Measurements from ENCODE around the gene CDC45. TPM values are rescaled to one million over a fixed set of nuclear protein-coding genes. Genes with fewer than 3 reads are reported as not detected.

Gene CDC45
- total and polyA plus RNA-seq, 2 of the 13 experiments (the other 11 are each of a cell fraction or from before 2014, with no cell fraction given): 14.4 to 36.3 TPM

GRCh38 chr22:19479355-19480172 is at the start of gene CDC45 (continued):
- TF ChIP-seq MLX (CRISPR knock-in tag; IDR thresholded peaks at IDR 0.05) (no peak), HDAC1 (CRISPR knock-in tag; IDR thresholded peaks at IDR 0.05) (peak; percentile 96), PBX2 (CRISPR knock-in tag; IDR thresholded peaks at IDR 0.05) (no peak), KMT2A (CRISPR knock-in tag; IDR thresholded peaks at IDR 0.05) (peak; percentile 20; the same call in 1 of the 2 replicates), PREB (CRISPR knock-in tag; IDR thresholded peaks at IDR 0.05) (no peak), ZNF430 (CRISPR knock-in tag; IDR thresholded peaks at IDR 0.05) (no peak; the same call in 1 of the 2 replicates), ZNF367 (CRISPR knock-in tag; IDR thresholded peaks at IDR 0.05; ENCODE audit: borderline replicate concordance) (no peak), NFKBIZ (CRISPR knock-in tag; IDR thresholded peaks at IDR 0.05) (no peak), PHF8 (CRISPR knock-in tag; IDR thresholded peaks at IDR 0.05) (peak; percentile 72), RFXAP (CRISPR knock-in tag; IDR thresholded peaks at IDR 0.05; ENCODE audit: borderline replicate concordance) (peak; percentile 66), HNF1A (IDR thresholded peaks at IDR 0.05; ENCODE audit: low read depth) (no peak), HNF1A (CRISPR knock-in tag; IDR thresholded peaks at IDR 0.05; ENCODE audit: borderline replicate concordance) (peak; percentile 34; the same call in 1 of the 2 replicates), TAF1 (CRISPR knock-in tag; IDR thresholded peaks at IDR 0.05) (peak; percentile 48; the same call in 1 of the 2 replicates), TERF1 (CRISPR knock-in tag; IDR thresholded peaks at IDR 0.05) (no peak), U2AF2 (IDR thresholded peaks at IDR 0.05; ENCODE audit: low read depth, low read length) (no peak), CSRNP1 (CRISPR knock-in tag; IDR thresholded peaks at IDR 0.05) (0 out of 2 replicates have a peak, but pooled peaks have one; percentile 74), POLR2G (IDR thresholded peaks at IDR 0.05; ENCODE audit: low read depth, low read length) (peak; percentile 44; the same call in 1 of the 2 replicates)

Measured in HepG2 (cell line).